ENCODE data around the gene ERGIC1.
A peak's percentile ranks its signal among the peaks of the same experiment; 100 is the strongest.

Gene ERGIC1

DNA sequence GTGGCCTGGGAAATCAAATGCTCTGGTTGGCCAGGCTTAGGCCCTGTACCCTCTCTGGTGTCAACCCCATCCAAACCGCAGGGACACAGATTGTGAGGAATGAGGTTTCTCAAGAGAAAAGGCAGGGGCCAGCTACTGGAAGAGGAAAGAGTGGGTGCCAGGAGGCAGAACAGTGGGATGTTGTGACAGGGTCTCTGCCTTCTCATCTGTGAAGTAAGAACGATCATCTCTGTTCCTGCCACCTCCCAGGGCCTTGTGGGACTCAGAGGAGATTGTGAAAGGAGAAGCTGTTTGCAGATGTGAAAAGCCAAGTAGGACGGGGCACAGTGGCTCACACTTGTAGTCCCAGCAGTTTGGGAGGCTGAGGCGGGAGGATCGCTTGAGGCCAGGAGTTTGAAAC is 102.3 kb downstream of the ERGIC1 start:
- Mint-ChIP-seq H3K27me3 (ENCODE audit: low read depth, poor library complexity) (no peaks in the 10 kb centered on the region), H3K27ac (no peak overlapping the region), H3K9me3 (no peaks in the 10 kb centered on the region), H3K4me3 (no peak overlapping the region), H3K36me3 (ENCODE audit: low read depth) (peaks cover 38% of the 10 kb centered on the region), H3K4me1 (peaks cover 26% of the 10 kb centered on the region)
- no peak for DNase-seq
- no peak for TF ChIP-seq CTCF (IDR thresholded peaks at IDR 0.05)

DNA sequence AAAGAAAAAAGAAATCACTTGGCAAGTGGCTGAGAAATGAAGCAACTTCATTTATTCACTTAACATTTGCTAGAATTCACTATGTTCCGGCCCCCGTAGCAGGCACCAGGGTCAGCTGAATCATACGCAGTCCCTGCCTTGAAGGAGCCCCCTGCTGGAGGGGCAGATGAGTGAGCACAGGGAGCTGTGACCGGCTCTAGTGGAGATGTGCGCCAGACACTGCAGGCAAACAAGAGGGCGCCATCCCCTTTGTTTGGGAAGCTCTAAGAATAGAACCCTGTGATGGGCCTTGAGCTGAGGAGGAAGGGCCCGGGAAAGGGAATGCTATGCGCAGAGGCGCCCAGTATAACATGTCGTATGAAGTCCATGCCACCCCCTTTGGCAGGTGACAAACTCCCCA is 105.0 kb downstream of the ERGIC1 start:
- no peak overlapping the region for H3K4me3 Mint-ChIP-seq
- DNase-seq = no peak
- H3K36me3 Mint-ChIP-seq (ENCODE audit: low read depth) = peaks cover 47% of the 10 kb centered on the region
- H3K27ac Mint-ChIP-seq = no peak overlapping the region
- H3K4me1 Mint-ChIP-seq = peaks cover 43% of the 10 kb centered on the region
- no peaks in the 10 kb centered on the region for H3K27me3 Mint-ChIP-seq (ENCODE audit: low read depth, poor library complexity)
- no peaks in the 10 kb centered on the region for H3K9me3 Mint-ChIP-seq
- TF ChIP-seq CTCF (IDR thresholded peaks at IDR 0.05) = peak; percentile 28

DNA sequence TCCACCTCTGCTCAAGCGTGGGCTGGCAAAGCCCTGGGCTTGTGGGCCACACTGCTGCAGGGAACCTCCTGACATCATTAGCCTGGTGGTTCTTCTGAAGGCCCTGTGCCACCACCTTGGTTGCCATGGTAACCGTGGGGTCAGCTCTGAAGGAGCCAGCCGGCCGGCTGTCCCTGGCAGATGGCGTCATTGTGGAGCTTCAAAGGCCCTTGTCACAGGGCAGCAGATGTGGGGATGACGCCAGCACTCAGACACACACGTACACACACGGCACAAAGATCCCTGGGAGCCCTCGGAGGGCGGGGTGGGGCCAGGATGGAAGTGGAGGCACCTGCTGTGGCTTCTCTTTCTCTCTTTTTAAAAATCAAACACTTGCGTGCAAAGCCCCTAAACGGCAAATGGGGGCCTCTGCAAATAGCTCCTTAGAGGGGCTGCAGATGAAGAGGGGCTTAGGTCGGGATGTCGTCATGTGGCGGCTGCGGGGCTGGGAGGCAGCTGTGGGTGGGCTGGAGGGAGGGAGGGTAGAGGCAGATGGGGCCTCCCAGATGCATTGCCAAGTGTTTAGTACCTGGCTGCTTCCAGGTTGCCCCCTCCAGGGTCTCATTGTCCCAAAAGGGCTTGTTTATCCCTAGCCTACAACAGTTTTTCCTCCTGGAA is 105.7 kb downstream of the ERGIC1 start:
- Mint-ChIP-seq H3K9me3 (no peaks in the 10 kb centered on the region), H3K36me3 (ENCODE audit: low read depth) (peaks cover 48% of the 10 kb centered on the region), H3K27me3 (ENCODE audit: low read depth, poor library complexity) (no peaks in the 10 kb centered on the region), H3K4me3 (no peak overlapping the region), H3K27ac (no peak overlapping the region), H3K4me1 (peaks cover 48% of the 10 kb centered on the region)
- TF ChIP-seq CTCF (IDR thresholded peaks at IDR 0.05) = no peak
- DNase-seq = peak; percentile 42

DNA sequence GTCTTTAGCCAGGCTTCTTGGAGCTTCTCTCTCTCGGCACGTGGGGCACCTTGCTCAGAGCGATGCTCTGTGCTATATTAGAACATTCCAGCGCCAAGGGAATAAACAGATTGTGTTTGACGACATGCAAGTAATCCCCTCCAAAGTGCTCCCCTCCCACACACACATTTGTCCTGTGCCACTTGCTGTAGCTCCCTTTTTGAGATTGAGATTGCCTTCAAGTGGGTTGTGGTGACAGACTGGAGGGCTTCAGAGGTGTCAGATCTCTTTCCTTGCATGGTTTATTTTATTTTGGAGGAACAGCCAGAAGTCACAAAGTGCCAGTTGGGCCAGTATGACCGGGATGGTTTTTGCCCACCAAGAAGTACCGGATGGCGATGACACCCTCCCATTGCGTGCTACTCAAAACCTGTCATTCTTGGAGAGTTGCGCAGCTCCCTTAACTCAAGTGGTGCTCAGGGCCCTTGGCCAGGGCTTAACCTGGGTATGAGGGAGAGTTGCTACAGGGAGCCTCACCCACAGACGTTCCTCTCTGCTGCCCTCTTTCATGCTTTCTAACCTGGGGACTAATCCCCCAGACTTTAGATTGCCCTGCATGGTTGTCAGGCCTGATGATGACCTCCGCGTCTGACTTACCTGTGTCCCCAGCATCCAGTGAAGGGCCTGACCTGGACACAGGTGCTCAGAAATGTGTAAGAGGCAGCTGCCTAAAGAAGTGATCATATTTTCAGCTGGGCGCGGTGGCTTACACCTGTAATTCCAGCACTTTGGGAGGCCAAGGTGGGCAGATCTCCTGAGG is 106.4 kb downstream of the ERGIC1 start:
- Mint-ChIP-seq H3K4me3 (no peak overlapping the region), H3K36me3 (ENCODE audit: low read depth) (peaks cover 54% of the 10 kb centered on the region), H3K27ac (peak overlapping the region; percentile 32), H3K9me3 (no peaks in the 10 kb centered on the region), H3K27me3 (ENCODE audit: low read depth, poor library complexity) (no peaks in the 10 kb centered on the region), H3K4me1 (peaks cover 52% of the 10 kb centered on the region)
- no peak for TF ChIP-seq CTCF (IDR thresholded peaks at IDR 0.05)
- DNase-seq = no peak

GRCh38 chr5:172941067-172941516 is 107.0 kb downstream of the ERGIC1 start:
- peaks cover 48% of the 10 kb centered on the region for H3K36me3 Mint-ChIP-seq (ENCODE audit: low read depth)
- H3K27me3 Mint-ChIP-seq (ENCODE audit: low read depth, poor library complexity) = no peaks in the 10 kb centered on the region
- DNase-seq = no peak
- H3K4me1 Mint-ChIP-seq = peaks cover 52% of the 10 kb centered on the region
- no peak overlapping the region for H3K27ac Mint-ChIP-seq
- no peak for TF ChIP-seq CTCF (IDR thresholded peaks at IDR 0.05)
- no peaks in the 10 kb centered on the region for H3K9me3 Mint-ChIP-seq
- no peak overlapping the region for H3K4me3 Mint-ChIP-seq

All from nephron progenitor cell (in vitro differentiated cells).